Left ventricle myocardium inferior (tissue), 1 donor: ENCODE results near the gene RASSF3. TPM values are rescaled to one million over a fixed set of nuclear protein-coding genes. Genes with fewer than 3 reads are reported as not detected.

ENCODE experiments used
- DNase-seq: peaks from one replicate; pipeline ENCODE4 v3.0.0-alpha.2; 2020
- H3K27ac ChIP-seq: fragments of 200-600 bp; replicated peaks from 2 replicates; pipeline ENCODE4 v1.8.0; 2021
- H3K27me3 ChIP-seq: fragments of 200-600 bp; 2 replicates; pipeline ENCODE4 v1.8.0; 2021; ENCODE audit warnings: low read depth
- H3K36me3 ChIP-seq: fragments of 200-600 bp; 2 replicates; pipeline ENCODE4 v1.8.0; 2021
- H3K4me1 ChIP-seq: fragments of 200-600 bp; 2 replicates; pipeline ENCODE4 v1.8.0; 2021
- H3K4me3 ChIP-seq: fragments of 200-600 bp; 2 replicates; pipeline ENCODE4 v1.8.0; 2021; ENCODE audit warnings: mild to moderate bottlenecking, moderate library complexity
- H3K9me3 ChIP-seq: fragments of 200-600 bp; replicated peaks from 2 replicates; pipeline ENCODE4 v1.8.0; 2021
- intact Hi-C: fragments of 100-400 bp; cut with micrococcal nuclease; formaldehyde crosslinking; loops from one replicate; pipeline ENCODE4 v1.11.0; 2022
- total RNA-seq: library from RNA; stranded (reverse); fragmentation: NEBNext Ultra II Directional; extraction: Animal tissue kit (Norgen Biotek cat#: 25700); gene quantifications from one replicate; pipeline ENCODE4 v1.2.1, GENCODE V29; 2021
- TF ChIP-seq, protein P1 (sequence below): fragments of 200-600 bp; IDR thresholded peaks from 2 replicates; pipeline ENCODE4 v1.8.0; 2021; ENCODE audit warnings: antibody characterized with exemption, mild to moderate bottlenecking, borderline replicate concordance
- donor health status: DM: no; HTN: yes; CAD: no; lungs with severe emphysema.

The RASSF3 gene
- total RNA-seq, 1 donor from 2014 or later, result 102 TPM

DNA sequence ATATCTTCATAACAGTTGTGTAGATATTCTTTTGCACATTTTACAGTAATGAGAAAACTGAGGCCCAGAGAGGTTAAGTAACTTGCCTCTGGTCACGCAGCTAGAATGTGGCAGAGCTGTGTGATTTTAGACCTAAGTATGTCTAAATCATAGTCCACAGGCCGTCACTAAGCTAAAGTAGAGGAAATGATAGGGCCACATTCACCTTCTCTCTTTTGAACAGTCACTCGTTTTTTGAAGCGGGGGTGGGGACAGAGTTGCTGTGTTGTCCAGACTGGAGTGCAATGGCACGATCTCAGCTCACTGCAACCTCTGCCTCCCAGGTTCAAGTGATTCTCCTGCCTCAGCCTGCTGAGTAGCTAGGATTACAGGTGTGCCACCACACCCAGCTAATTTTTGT, 68.5 kb downstream of the RASSF3 start:
- Histone ChIP-seq H3K27ac (peak overlapping the region; percentile 74), H3K27me3 (no peaks in the 10 kb centered on the region), H3K36me3 (no peaks in the 10 kb centered on the region), H3K4me1 (peaks cover 98% of the 10 kb centered on the region), H3K9me3 (no peaks in the 10 kb centered on the region), H3K4me3 (no peak overlapping the region)
- TF ChIP-seq, protein P1, sequence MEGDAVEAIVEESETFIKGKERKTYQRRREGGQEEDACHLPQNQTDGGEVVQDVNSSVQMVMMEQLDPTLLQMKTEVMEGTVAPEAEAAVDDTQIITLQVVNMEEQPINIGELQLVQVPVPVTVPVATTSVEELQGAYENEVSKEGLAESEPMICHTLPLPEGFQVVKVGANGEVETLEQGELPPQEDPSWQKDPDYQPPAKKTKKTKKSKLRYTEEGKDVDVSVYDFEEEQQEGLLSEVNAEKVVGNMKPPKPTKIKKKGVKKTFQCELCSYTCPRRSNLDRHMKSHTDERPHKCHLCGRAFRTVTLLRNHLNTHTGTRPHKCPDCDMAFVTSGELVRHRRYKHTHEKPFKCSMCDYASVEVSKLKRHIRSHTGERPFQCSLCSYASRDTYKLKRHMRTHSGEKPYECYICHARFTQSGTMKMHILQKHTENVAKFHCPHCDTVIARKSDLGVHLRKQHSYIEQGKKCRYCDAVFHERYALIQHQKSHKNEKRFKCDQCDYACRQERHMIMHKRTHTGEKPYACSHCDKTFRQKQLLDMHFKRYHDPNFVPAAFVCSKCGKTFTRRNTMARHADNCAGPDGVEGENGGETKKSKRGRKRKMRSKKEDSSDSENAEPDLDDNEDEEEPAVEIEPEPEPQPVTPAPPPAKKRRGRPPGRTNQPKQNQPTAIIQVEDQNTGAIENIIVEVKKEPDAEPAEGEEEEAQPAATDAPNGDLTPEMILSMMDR, result no peak
- intact Hi-C loops, result loop anchor here (10.0 kb wide), 1 partner anchor 64 kb away; the partner anchor contains the start of gene RASSF3
- no peak for DNase-seq

GRCh38 chr12:64679487-64680001, 69.2 kb downstream of the RASSF3 start:
- no peaks in the 10 kb centered on the region for H3K27me3 ChIP-seq
- H3K9me3 ChIP-seq, result no peaks in the 10 kb centered on the region
- intact Hi-C loops, result loop anchor here (10.0 kb wide), 1 partner anchor 65 kb away; the partner anchor contains the start of gene RASSF3
- peak overlapping the region; percentile 36 for H3K4me3 ChIP-seq
- peak; percentile 78 for DNase-seq
- TF ChIP-seq, protein P1, result no peak
- peak overlapping the region; percentile 74 for H3K27ac ChIP-seq
- peaks cover 98% of the 10 kb centered on the region for H3K4me1 ChIP-seq
- H3K36me3 ChIP-seq, result peaks cover under 1% of the 10 kb centered on the region

GRCh38 chr12:64680235-64680634, 69.9 kb downstream of the RASSF3 start:
- Histone ChIP-seq H3K4me1 (peaks cover 94% of the 10 kb centered on the region), H3K36me3 (peaks cover 7% of the 10 kb centered on the region), H3K4me3 (peak overlapping the region; percentile 36), H3K27me3 (no peaks in the 10 kb centered on the region), H3K9me3 (no peaks in the 10 kb centered on the region), H3K27ac (peak overlapping the region; percentile 74)
- intact Hi-C loops, result no loop called here
- TF ChIP-seq, protein P1, result no peak
- no peak for DNase-seq

- no peak for DNase-seq
- no peak overlapping the region for H3K4me3 ChIP-seq
- TF ChIP-seq, protein P1, result no peak
- no peaks in the 10 kb centered on the region for H3K9me3 ChIP-seq
- intact Hi-C loops, result no loop called here
- peaks cover 18% of the 10 kb centered on the region for H3K36me3 ChIP-seq
- H3K27me3 ChIP-seq, result no peaks in the 10 kb centered on the region
- H3K4me1 ChIP-seq, result peaks cover 82% of the 10 kb centered on the region
- peak overlapping the region; percentile 74 for H3K27ac ChIP-seq
These were observed 71.1 kb downstream of the RASSF3 start for GRCh38 chr12:64681200-64682052.

GRCh38 chr12:64682572-64683277, 72.4 kb downstream of the RASSF3 start:
- no peaks in the 10 kb centered on the region for H3K9me3 ChIP-seq
- peaks cover 28% of the 10 kb centered on the region for H3K36me3 ChIP-seq
- H3K4me1 ChIP-seq, result peaks cover 76% of the 10 kb centered on the region
- H3K27ac ChIP-seq, result peak overlapping the region; percentile 74
- H3K4me3 ChIP-seq, result peak overlapping the region; percentile 43
- no peaks in the 10 kb centered on the region for H3K27me3 ChIP-seq
- TF ChIP-seq, protein P1, result no peak
- DNase-seq, result peak; percentile 50
- intact Hi-C loops, result no loop called here
